GM19351 (cell line): Measurements from ENCODE around the gene ARHGEF7.

Experiments used
- ATAC-seq: cut with Tn5 transposase; IDR thresholded peaks from one replicate; pipeline ENCODE4 v1.9.1; 2021; ENCODE audit warnings: mild to moderate bottlenecking, moderate library complexity; ENCODE audit not compliant: unreplicated experiment

ARHGEF7 gene

DNA sequence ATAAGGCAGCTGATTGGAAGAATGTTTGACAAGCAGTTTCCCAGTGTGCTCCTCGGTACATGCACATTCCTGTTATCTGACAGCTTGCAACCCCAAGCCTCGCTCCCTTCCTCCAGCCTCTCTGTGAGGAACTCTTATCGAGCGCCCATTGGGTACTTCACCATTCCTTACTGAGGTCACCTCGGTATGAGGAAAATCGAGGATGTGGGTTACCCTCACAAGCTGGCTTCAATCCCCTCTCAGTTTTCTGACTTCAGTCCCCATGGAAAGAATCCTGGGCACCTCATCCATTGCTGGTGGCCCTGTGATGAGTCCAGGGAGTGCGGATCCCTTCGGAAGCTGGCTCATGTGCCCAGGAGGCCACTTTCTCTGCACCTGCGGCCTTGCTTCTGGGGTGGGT, 222.6 kb downstream of the ARHGEF7 start:
- ATAC-seq = no peak

DNA sequence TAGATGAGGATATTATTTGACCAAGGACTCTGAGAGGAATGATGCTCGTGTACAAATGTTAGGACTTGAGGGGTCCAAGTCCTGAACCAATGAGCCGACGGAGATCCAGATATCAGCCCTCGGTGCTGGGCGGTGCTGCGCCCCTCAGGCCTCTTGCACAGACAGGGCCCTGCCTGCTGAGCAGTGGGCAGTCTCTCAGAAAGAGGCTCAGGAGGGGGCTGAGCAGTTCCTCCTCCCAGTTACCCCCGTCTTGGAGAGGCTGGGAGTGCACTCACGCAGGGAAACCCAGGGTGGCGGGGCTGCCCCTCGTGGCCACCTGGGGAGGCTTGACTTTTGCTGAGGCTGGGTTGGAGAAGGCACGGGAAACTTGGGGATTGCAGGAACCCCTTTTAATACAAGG, 223.7 kb downstream of the ARHGEF7 start:
- ATAC-seq = no peak

DNA sequence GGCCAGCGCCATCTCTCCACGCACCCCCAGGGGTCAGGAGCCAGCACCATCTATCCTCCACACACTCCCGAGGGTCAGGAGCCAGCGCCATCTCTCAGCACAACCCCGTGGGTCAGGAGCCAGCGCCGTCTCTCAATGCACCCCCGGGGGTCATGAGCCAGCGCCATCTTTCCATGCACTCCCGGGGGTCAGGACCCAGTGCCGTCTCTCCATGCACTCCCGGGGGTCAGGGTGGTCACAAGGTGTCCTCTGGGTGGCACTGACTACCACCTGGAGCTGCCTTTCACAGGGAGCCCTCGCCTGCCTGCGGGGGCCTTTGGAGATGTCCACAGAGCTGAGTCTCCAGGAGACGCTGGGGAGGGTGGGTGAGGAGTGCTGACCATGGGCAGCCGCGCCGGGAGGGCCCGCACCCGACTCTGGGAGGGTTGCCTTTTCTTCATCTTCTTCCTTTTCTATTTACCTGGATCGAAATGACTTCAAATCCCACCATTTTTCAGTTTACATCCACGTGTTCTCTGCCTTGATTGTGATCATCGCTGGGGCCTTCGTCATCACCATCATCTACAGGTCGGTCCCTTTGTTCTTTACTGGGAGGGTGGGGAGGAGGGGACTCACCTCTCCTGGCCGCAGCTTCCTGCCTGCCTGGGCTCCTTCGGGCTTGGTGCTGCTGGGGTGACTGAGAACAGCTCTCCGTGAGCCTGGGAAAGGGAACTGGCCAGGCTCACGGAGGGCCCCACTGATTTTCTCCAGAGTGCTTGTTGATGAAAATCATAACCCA, 224.4 kb downstream of the ARHGEF7 start:
- no peak for ATAC-seq

DNA sequence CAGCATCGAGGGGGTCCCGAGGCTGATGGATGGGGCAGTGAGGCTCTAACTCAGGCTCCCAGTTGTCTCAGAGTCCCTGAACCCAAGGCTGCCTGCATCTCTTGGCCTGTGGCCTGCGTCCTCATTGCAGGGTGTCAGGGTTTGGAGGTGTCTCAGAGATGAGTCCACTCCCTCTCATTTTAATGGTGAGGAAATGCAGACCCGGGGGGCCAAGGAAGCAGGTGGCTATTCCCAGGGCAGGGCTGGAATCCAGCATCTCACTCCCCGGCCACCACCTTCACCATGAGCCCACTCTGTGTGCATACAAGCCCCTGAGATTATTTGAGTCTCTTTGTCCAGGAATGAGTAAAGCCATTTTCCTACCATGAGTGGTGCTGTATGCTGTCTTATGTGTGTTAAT, 226.8 kb downstream of the ARHGEF7 start:
- no peak for ATAC-seq

DNA sequence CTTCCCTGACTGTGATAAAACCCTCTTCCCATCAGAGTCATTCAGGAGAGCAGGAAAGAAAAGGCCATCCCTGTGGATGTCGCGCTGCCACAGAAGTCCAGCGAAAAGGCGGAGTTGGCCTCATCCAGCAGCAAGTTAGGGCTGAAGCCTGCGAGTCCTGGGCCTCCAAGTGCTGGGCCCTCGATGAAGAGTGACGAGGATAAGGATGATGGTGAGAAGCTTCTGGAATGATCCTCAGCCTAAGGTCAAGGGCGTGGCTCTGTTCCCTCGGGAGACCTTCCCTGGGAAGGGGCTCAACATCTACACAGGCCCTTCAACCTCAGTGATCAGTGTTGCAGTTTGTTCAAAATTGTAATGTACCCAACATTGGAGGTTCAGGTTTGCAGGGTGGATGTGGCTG, 227.6 kb downstream of the ARHGEF7 start:
- no peak for ATAC-seq

DNA sequence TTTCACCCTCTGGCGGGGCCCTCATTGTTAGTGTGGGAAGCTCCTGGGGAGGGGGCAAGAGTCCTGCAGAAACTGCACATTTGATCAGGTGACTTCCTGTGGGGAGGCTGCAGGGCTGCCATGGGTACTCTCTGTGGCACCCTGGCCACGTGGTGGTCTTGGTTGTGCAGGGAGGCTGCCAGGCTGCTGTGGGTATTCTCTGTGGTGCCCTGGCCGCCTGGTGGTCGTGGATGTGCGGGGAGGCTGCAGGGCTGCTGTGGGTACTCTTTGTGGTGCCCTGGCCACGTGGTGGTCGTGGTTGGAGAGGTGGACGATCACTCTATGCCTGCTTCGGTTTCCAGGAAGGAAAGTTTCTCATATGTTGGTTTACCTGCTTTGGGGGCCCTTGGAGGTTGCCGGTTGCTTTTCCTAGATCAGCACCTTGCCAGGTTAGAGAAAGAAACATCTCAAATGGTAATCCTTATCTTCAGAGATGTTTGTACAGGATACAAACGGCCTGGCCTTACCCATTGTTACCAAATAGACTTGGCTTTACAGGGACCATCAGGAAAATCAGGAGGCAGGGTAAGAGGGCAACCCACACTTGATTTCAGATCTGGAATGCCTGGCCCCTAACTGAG, 228.2 kb downstream of the ARHGEF7 start:
- ATAC-seq = no peak

DNA sequence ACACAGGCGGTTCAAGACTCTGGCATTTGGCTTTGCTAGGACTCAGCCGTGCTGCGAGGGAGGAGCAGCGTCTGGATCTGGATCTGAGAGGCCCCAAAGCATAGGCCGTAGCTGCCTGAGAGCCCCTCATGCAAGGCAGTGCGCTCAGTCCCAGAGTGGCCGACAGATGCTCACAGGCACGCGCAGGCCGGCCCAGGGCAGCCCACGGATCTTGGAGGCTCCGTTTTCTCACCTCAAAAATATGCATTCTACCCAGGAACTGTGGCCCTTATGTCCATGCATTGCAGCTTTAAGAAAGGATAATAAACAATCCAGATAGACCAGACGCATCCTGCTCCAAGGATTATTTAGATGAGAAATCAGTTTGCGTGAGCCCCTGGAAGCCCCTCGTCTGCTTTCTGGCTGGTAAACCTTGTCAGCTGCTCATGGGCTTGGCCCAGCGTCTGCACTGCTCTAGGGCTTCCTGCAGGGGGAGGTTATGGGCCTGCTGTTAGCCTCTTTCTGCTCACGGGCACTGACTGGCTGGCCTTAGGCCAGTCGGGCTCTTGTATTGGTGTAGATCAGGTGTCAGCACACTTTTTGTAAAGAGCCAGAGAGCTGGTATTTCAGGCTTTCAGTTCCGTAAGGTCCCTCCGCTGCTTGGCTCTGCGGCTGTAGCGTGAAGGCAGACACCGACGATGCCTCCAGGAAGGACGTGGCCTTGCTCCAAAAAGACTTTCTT, 229.5 kb downstream of the ARHGEF7 start:
- no peak for ATAC-seq

DNA sequence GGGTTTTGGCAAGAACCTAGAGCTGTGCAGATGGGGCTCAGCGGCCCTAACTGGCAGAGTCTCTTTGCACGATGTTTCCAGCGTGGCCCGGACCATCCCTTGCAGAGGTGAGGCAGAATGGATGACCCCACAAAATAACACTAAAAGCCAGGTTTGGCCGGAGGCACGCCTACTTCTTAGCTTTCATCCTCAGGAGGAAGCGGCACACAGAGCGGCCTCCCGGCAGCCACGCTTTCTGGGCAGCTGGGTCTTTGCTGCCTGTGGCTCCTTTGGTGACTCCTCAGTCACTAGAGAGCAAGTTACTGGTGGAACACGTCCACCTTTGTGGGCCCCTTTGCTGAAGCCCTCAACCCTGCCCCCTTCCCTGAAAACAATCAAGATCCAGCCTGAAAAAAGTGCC, 230.6 kb downstream of the ARHGEF7 start:
- ATAC-seq = no peak

DNA sequence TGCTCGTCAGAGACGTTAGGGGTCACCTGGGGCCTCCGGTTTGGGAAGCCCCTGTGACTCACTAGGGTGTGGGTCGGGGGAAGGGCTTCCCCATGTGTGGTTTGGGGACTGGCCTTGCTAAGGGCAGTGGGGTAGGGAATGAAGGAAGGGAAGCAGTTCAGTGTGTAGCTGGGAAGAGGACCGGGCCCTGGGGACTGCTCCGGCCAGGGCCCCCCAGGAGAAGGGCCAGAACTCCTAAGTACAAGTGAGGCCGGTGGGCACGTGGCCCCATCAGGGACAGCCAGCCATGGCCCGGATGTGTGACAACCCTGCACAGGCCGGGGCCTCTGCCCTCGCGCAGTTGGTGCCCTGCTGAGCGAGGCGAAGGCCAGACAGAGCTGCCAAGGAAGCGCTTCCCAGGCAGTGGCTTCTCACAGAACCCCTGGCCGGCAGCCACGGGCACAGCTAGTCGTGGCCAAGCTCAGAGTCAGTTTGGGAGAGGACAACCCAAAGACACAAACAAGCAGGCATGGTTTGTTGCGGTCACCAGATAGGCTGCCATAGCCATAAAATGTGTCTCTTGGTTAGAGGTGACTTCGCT, 231.1 kb downstream of the ARHGEF7 start:
- no peak for ATAC-seq

DNA sequence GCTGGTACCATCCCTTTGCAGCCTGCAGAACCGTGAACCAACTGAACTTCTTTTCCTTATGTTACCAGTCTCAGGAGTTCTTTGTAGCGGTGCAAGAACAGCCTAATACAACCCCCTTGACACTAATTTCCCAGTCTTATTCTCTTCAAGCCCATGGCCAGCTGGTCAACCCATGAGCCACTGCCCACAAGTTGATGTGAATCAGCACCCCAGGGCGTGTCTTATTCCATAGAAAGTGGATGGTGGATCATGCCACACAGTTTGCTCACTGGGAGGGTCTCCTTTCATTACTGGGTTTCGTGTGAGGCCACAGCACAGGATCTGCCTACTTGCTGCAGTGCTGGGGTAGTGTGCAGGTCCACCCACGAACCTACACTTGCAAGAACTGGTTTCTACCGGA, 232.3 kb downstream of the ARHGEF7 start:
- ATAC-seq = no peak

DNA sequence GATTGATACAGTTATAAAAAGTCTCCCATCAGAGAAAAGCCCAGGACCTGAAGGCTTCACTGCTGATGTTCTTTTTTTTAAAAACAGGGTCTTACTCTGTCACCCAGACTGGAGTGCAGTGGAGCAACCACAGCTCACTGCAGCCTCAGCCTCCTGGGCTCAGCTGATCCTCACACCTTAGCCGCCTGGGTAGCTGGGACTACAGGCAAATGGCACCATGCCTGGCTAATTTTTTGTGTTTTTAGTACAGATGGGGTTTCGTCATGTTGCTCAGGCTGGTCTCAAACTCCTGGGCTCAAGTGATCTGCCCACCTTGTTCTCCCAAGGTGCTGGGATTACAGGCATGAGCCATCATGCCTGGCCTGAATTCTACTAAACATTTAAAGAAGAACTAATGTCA, 238.4 kb downstream of the ARHGEF7 start:
- ATAC-seq = no peak

DNA sequence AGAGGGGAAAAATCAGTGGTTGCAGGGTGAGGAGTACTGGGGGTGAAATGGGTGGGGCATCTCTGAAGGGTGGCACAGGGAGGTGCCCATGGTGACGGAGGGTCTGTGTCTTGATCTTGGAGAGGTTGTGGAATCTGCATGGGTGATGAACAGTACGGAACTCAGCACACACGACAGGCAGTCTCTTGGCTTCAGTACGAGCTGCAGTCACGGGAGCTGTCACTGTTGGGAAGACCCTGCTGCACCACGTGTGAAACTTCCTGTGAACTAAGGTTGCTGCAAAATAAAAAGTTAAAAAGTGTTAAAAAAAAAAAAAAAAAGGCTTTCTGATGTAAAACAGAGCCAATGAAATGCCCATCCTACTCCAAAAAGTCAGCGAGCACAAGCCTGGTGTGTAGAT, 239.7 kb downstream of the ARHGEF7 start:
- ATAC-seq = no peak
